ENCODE data around the gene NPIPA3.
"Not testable (repeated sequence)": the region's sequence is repeated elsewhere in the genome, so short reads cannot be mapped to it uniquely, and the experiment has no call there.

Gene NPIPA3

DNA sequence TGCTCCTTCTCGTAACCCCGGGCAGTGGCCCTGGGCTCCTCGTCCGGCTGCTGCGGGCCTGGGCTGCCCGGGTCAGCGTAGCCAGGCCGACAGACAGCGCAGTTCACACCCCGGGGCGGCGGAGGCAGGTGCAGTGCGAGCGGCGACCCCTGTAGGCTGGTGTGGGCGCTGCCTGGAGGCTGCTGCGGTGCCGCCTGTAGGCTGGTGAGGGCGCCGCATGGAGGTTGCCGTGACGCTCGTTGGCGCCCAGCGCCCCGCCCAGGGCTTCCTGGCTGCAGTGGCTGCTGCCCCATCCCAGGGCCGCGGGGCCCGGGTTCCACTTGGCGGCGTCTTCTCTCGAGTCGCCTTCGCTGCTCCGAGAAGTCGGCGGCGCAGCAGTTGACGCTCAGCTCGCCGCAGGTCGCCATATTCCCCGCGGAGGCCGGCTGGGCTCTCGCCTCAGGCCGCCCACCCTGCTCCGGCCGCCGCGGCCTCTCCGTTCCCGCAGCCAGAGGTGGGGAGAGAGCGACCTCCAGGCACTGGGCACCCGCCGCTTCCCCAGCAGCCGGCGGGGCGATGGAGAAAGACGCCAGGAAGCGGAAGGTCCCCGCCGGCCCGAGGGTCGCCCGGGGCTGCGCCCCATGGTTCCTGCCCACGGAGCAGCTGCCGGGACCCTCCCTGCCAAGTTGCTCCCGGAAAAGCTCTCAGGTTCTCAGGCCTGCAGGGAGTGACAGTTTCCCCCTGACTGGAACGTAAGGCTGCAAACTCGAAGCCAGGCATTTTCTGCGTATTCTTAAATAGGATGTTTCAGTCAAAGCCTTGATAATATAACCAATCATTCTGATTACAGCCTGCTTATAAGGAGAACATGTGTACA lies 39.3 kb downstream of the NPIPA3 start, which contains the start of gene NPIPA2:
NPIPA2 (plus strand) TSS at position 261 of the 856 bp plus-strand sequence. CDS start 5,533 bp downstream, outside the sequence.
- DNase-seq = not testable (repeated sequence)

DNA sequence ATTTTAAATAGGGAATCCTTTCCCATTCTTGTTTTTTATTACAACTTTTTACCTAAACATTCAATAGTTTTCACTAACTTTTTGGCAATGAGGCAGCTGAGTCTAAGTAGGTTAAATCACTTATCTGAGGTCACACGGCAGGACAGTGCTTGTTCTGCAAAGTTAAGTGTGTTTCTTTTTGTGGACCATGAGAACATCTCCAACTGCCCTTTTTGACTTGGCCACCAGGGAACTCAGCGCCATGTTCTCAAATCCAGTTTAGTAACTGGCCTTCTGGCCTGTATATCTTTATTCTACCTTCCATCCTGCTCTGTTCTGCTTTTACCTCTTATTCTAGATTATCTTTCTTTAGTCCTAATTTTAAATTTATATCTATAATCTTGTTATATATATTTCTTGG lies 70.4 kb downstream of the NPIPA3 start:
- not testable (repeated sequence) for DNase-seq

DNA sequence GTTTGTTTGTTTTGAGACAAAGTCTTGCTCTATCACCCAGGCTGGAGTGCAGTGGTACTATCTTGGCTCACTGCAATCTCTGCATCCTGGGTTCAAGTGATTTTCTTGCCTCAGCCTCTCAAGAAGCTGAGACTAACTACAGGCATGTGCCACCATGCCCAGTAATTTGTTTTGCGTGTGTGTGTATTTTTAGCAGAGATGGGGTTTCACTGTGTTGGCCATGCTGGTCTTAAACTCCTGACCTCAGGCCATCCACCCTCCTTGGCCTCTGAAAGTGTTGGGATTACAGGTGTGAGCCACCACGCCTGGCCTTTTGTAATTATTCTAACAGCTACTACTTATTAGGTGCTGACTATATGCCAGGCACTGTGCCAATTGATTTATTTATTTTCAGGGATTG lies 72.4 kb downstream of the NPIPA3 start:
- not testable (repeated sequence) for DNase-seq

Measured in COR-L47 (cell line).